ENCODE results near the gene TTC34.

DNA sequence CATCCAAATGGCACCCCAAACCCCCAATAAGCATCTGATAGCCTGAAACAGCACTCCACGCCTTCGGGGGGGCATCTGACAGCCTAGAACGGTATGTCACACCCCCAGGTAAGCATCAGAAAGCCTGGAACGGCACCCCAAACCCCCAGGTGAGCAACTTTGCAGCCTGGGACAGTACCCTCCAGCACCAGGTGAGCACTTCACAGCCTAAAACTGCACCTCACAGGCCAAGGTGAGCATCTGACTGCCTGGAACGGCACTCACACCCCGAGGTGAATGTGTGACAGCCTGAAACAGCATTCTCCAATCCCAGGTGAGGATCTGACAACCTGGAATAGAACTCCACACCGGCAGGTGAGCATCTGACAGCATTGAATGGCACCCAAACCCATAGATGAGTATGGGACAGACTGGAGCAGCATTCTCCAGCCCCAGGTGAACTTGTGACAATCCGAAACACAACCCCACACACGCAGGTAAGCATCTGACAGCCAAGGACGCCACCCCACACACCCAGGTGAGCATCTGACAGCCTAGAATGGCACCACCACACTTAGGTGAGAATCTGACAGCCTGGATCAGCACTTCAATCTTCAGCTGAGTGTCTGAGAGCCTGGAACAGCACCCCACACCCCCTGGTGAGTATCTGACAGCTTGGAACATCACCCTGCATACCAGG lies 150.4 kb downstream of the TTC34 start:
- TF ChIP-seq EP300 (IDR thresholded peaks at IDR 0.05; ENCODE audit: borderline replicate concordance in 1 of 2, low read depth in 1 of 2, low read length in 1 of 2) (no peak), RAD21 (IDR thresholded peaks at IDR 0.05; ENCODE audit: low read length) (no peak), FOXM1 (IDR thresholded peaks at IDR 0.05; ENCODE audit: low read depth) (no peak), YY1 (IDR thresholded peaks at IDR 0.05; ENCODE audit: low read depth) (no peak), RFX5 (IDR thresholded peaks at IDR 0.05; ENCODE audit: low read length) (no peak), TEAD4 (IDR thresholded peaks at IDR 0.05; ENCODE audit: borderline replicate concordance, insufficient read depth) (no peak), GABPA (IDR thresholded peaks at IDR 0.05; ENCODE audit: low read depth) (no peak)
- TF ChIP-seq, protein P1, sequence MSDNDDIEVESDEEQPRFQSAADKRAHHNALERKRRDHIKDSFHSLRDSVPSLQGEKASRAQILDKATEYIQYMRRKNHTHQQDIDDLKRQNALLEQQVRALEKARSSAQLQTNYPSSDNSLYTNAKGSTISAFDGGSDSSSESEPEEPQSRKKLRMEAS (IDR thresholded peaks at IDR 0.05; ENCODE audit: low read depth): no peak
- TF ChIP-seq, protein P2, sequence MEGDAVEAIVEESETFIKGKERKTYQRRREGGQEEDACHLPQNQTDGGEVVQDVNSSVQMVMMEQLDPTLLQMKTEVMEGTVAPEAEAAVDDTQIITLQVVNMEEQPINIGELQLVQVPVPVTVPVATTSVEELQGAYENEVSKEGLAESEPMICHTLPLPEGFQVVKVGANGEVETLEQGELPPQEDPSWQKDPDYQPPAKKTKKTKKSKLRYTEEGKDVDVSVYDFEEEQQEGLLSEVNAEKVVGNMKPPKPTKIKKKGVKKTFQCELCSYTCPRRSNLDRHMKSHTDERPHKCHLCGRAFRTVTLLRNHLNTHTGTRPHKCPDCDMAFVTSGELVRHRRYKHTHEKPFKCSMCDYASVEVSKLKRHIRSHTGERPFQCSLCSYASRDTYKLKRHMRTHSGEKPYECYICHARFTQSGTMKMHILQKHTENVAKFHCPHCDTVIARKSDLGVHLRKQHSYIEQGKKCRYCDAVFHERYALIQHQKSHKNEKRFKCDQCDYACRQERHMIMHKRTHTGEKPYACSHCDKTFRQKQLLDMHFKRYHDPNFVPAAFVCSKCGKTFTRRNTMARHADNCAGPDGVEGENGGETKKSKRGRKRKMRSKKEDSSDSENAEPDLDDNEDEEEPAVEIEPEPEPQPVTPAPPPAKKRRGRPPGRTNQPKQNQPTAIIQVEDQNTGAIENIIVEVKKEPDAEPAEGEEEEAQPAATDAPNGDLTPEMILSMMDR (IDR thresholded peaks at IDR 0.05): no peak
